Measurements from ENCODE around the gene SMAGP.

DNA sequence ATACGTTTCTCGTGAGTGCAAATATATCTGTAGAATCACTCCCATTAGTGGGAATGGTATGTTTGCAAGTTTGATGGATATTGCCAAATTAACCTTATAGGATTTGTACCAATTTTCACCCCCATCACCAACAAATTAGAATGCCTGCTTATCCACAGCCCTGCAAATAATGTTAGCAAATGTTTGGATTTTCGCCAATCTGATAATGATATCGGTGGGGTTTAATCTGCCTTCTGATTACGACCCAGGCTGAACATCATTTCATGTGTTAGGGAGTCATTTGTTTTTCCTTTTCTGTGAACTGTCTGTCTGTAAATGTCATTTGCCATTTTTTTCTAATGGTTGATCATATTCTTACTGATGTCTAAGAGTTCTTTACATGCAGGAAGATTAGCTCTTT is 35.7 kb downstream of the SMAGP start:
- TF ChIP-seq, protein P1, sequence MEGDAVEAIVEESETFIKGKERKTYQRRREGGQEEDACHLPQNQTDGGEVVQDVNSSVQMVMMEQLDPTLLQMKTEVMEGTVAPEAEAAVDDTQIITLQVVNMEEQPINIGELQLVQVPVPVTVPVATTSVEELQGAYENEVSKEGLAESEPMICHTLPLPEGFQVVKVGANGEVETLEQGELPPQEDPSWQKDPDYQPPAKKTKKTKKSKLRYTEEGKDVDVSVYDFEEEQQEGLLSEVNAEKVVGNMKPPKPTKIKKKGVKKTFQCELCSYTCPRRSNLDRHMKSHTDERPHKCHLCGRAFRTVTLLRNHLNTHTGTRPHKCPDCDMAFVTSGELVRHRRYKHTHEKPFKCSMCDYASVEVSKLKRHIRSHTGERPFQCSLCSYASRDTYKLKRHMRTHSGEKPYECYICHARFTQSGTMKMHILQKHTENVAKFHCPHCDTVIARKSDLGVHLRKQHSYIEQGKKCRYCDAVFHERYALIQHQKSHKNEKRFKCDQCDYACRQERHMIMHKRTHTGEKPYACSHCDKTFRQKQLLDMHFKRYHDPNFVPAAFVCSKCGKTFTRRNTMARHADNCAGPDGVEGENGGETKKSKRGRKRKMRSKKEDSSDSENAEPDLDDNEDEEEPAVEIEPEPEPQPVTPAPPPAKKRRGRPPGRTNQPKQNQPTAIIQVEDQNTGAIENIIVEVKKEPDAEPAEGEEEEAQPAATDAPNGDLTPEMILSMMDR (IDR thresholded peaks at IDR 0.05; ENCODE audit: insufficient read depth, low read length, poor library complexity, severe bottlenecking), result no peak
- TF ChIP-seq EZH2phosphoT487 (conservative IDR thresholded peaks at IDR 0.05; ENCODE audit: low read length), result no peak
